ENCODE data around the gene KRT6B. TPM values are rescaled to one million over a fixed set of nuclear protein-coding genes. Genes with fewer than 3 reads are reported as not detected.

KRT6B gene
- total and polyA plus RNA-seq, 9 of the 15 experiments (the other 6 are each of a cell fraction or from before 2014, with no cell fraction given), result not detected

DNA sequence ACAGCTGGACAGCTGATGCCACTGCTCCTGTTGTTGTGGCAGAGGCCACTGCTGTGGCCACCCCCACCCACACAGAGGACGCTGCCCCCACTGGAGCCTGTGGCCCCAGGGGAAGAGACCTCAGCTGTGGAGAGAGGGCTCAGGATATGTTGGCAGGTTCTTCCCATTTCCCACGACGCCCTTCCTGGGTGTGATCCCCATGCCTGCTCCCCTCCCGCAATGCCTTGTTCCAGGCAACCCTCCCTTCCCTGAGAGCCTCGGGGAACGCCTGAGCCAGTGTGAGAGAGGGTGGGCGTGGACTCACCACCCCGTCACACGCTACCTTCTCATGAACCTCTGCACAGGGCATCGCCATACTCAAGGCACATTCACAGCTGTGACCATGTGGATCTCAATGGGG, 40.1 kb downstream of the KRT6B start:
- H3K9me3 ChIP-seq (replicated peaks; ENCODE audit: control insufficient read depth, insufficient read depth, low read depth, low read length), result no peaks in the 10 kb centered on the region
- peaks cover 0 to 36% of the 10 kb centered on the region in 2 experiments; a peak in 4 of 5 replicates for H3K27me3 ChIP-seq (ENCODE audit: control insufficient read depth in 2 of 2, insufficient read depth in 2 of 2, low read length in 2 of 2)
- no peaks in the 10 kb centered on the region for H3K79me2 ChIP-seq (ENCODE audit: control insufficient read depth, insufficient read depth, low read length)
- no peak overlapping the region for H2AFZ ChIP-seq (ENCODE audit: low read depth, low read length)
- no peaks in the 10 kb centered on the region; a peak in 1 of 5 replicates for H3K4me1 ChIP-seq (replicated peaks in 1 of 2; ENCODE audit: control insufficient read depth in 2 of 2, insufficient read depth in 2 of 2, low read length in 2 of 2)
- no peak for DNase-seq (ENCODE audit: extremely low read depth in 1 of 4, low spot score in 3 of 4)
- 0% methylated on average over 10 of the region's 10 CpGs for WGBS (ENCODE audit: insufficient coverage, low coverage, missing lambda C conversion rate)
- BruUV-seq (replicated peaks), result no TSS peak
- H4K20me1 ChIP-seq (replicated peaks; ENCODE audit: control insufficient read depth, insufficient read depth, low read length), result peaks cover 4% of the 10 kb centered on the region; the same call in 1 of the 2 replicates
- no peaks in the 10 kb centered on the region for H3K36me3 ChIP-seq (ENCODE audit: control insufficient read depth, insufficient read depth, low read length)
- intact Hi-C loops (cut with micrococcal nuclease) (no loop called here), in situ Hi-C loops (cut with MboI) (no loop called here)
- CTCF ChIA-PET (ENCODE audit: low intra/inter-chr PET ratio), result no interaction called here
- H3K27ac ChIP-seq (ENCODE audit: extremely low read depth, low read depth, low read length), result no peak overlapping the region
- POLR2A ChIA-PET, result interaction anchor here (0.6 kb wide), 1 partner anchor 152 kb away, joined by 4 read pairs; no protein-coding TSS in a partner anchor
- ATAC-seq, result no peak
- no peak overlapping the region for H3K9ac ChIP-seq (ENCODE audit: insufficient read depth in 1 of 2, low read depth in 2 of 2, low read length in 2 of 2)
- FAIRE-seq, result no peak
- no peak overlapping the region for H3K4me2 ChIP-seq (ENCODE audit: insufficient read depth, low read length)
- H3K4me3 ChIP-seq, result no peak overlapping the region
- H3K9me1 ChIP-seq (ENCODE audit: control insufficient read depth, insufficient read depth, low read length), result no peaks in the 10 kb centered on the region
- no peak for TF ChIP-seq KDM5B (IDR thresholded peaks at IDR 0.05; ENCODE audit: insufficient replicate concordance, low read depth, low read length)
- no peak for TF ChIP-seq ATF3 (IDR thresholded peaks at IDR 0.05)
- TF ChIP-seq ATF3 (CRISPR knock-in tag; conservative IDR thresholded peaks at IDR 0.05), result no peak
- TF ChIP-seq, protein P1, sequence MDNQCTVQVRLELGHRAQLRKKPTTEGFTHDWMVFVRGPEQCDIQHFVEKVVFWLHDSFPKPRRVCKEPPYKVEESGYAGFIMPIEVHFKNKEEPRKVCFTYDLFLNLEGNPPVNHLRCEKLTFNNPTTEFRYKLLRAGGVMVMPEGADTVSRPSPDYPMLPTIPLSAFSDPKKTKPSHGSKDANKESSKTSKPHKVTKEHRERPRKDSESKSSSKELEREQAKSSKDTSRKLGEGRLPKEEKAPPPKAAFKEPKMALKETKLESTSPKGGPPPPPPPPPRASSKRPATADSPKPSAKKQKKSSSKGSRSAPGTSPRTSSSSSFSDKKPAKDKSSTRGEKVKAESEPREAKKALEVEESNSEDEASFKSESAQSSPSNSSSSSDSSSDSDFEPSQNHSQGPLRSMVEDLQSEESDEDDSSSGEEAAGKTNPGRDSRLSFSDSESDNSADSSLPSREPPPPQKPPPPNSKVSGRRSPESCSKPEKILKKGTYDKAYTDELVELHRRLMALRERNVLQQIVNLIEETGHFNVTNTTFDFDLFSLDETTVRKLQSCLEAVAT (IDR thresholded peaks at IDR 0.05), result no peak
- no peak for TF ChIP-seq ZNF584 (CRISPR knock-in tag; IDR thresholded peaks at IDR 0.05; ENCODE audit: low read depth)
- TF ChIP-seq ZNF583 (CRISPR knock-in tag; IDR thresholded peaks at IDR 0.05), result no peak
- no peak for TF ChIP-seq CREB1 (IDR thresholded peaks at IDR 0.05)
- no peak for TF ChIP-seq CREB1 (CRISPR knock-in tag; IDR thresholded peaks at IDR 0.05)
- no peak for TF ChIP-seq ZNF778 (CRISPR knock-in tag; IDR thresholded peaks at IDR 0.05)
- TF ChIP-seq HNRNPUL1 (IDR thresholded peaks at IDR 0.05; ENCODE audit: low read length), result no peak
- TF ChIP-seq RBM25 (IDR thresholded peaks at IDR 0.05; ENCODE audit: low read depth, low read length, severe bottlenecking), result no peak
- TF ChIP-seq BHLHE40 (IDR thresholded peaks at IDR 0.05; ENCODE audit: low read length), result no peak
- TF ChIP-seq NFATC3 (IDR thresholded peaks at IDR 0.05), result no peak
- TF ChIP-seq U2AF1 (optimal IDR thresholded peaks at IDR 0.05; ENCODE audit: low read depth, low read length), result no peak
- no peak for TF ChIP-seq E2F8 (IDR thresholded peaks at IDR 0.05; ENCODE audit: low read depth, partially characterized antibody)
- no peak for TF ChIP-seq PRMT5 (CRISPR knock-in tag; IDR thresholded peaks at IDR 0.05)
- TF ChIP-seq, protein P2, sequence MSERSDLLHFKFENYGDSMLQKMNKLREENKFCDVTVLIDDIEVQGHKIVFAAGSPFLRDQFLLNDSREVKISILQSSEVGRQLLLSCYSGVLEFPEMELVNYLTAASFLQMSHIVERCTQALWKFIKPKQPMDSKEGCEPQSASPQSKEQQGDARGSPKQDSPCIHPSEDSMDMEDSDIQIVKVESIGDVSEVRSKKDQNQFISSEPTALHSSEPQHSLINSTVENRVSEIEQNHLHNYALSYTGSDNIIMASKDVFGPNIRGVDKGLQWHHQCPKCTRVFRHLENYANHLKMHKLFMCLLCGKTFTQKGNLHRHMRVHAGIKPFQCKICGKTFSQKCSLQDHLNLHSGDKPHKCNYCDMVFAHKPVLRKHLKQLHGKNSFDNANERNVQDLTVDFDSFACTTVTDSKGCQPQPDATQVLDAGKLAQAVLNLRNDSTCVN (CRISPR knock-in tag; IDR thresholded peaks at IDR 0.05), result no peak
- no peak for TF ChIP-seq ZNF146 (CRISPR knock-in tag; IDR thresholded peaks at IDR 0.05; ENCODE audit: unreplicated experiment)
- no peak for TF ChIP-seq SMAD3 (CRISPR knock-in tag; conservative IDR thresholded peaks at IDR 0.05)
